ENCODE results near the gene FBXL22.

DNA sequence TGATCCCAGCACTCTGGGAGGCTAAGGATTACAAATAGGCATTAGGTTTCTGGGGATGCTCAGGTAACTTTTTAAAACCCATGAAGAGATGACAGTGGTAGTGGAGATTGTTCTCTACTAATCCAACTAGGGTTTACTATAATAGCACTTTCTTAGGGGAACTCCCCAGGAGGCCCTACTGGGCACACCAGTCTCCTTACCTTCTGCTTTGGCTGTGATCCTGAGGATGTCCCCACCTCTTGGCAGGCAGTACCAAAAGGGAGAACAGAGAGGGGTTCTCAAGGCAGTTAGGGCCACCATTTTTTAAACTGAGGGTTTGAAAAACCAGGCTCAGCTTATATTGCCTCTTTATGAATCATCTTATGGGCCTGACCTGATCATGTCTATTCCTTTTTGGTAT is 15.0 kb upstream of the FBXL22 start:
- TF ChIP-seq CTCF (IDR thresholded peaks at IDR 0.05; ENCODE audit: low read length) = no peak
- no peak for TF ChIP-seq EZH2 (optimal IDR thresholded peaks at IDR 0.05; ENCODE audit: low read depth, low read length)
- no peak for TF ChIP-seq EZH2phosphoT487 (IDR thresholded peaks at IDR 0.05; ENCODE audit: low read length)
